Osteoblast (primary cell): Measurements from ENCODE around the gene MLH1. TPM values are rescaled to one million over a fixed set of nuclear protein-coding genes. Genes with fewer than 3 reads are reported as not detected.

Experiments used
- DNase-seq: peaks from one replicate; pipeline ENCODE4 v3.0.0; 2011; ENCODE audit warnings: low spot score, mixed read lengths; ENCODE audit not compliant: insufficient read length; ENCODE audit errors: missing footprints
- H2AFZ ChIP-seq: 2 replicates; pipeline ENCODE4 v1.6.0; 2011; ENCODE audit warnings: mild to moderate bottlenecking, low read length
- H3K27ac ChIP-seq: 2 replicates; pipeline ENCODE4 v1.5.1; 2011; ENCODE audit warnings: mild to moderate bottlenecking, low read depth, low read length, moderate library complexity
- H3K27me3 ChIP-seq: 2 replicates; pipeline ENCODE4 v1.6.0; 2012; ENCODE audit warnings: mild to moderate bottlenecking, control low read depth, inconsistent platforms, low read length, moderate library complexity; ENCODE audit not compliant: insufficient read depth
- H3K36me3 ChIP-seq: 2 replicates; pipeline ENCODE4 v1.5.1; 2011; ENCODE audit warnings: mild to moderate bottlenecking, low read length, control low read depth, moderate library complexity; ENCODE audit not compliant: insufficient read depth
- H3K4me1 ChIP-seq: 2 replicates; pipeline ENCODE4 v1.5.1; 2011; ENCODE audit warnings: mild to moderate bottlenecking, low read length, control low read depth, moderate library complexity; ENCODE audit not compliant: insufficient read depth
- H3K4me2 ChIP-seq: 2 replicates; pipeline ENCODE4 v1.6.0; 2011; ENCODE audit warnings: mild to moderate bottlenecking, low read length; ENCODE audit not compliant: insufficient read depth
- H3K4me3 ChIP-seq: fragments of 200-600 bp; sonication (generic); 3 replicates; pipeline ENCODE4 v1.5.1; 2012; ENCODE audit warnings: mild to moderate bottlenecking, low read length, inconsistent platforms; ENCODE audit not compliant: insufficient read depth
- H3K79me2 ChIP-seq: 2 replicates; pipeline ENCODE4 v1.6.0; 2012; ENCODE audit warnings: mild to moderate bottlenecking, low read length, control low read depth, inconsistent platforms; ENCODE audit not compliant: insufficient read depth
- H3K9me3 ChIP-seq: 2 replicates; pipeline ENCODE4 v1.5.1; 2011; ENCODE audit warnings: low read depth, low read length, control low read depth
- H4K20me1 ChIP-seq: 2 replicates; pipeline ENCODE4 v1.6.0; 2012; ENCODE audit warnings: mild to moderate bottlenecking, low read length, control low read depth; ENCODE audit not compliant: insufficient read depth
- total RNA-seq: library from RNA; depleted of rRNA; stranded (reverse); fragments of >200 nt; gene quantifications from 2 replicates; pipeline ENCODE4 v1.2.3, GENCODE V29; 2012
- TF ChIP-seq, protein P1 (sequence below): IDR thresholded peaks from 2 replicates; pipeline ENCODE4 v1.5.1; 2011; ENCODE audit warnings: mild to moderate bottlenecking, low read depth, low read length, moderate library complexity; ENCODE audit errors: extremely low read depth

The MLH1 gene
- total RNA-seq, 1 donor, result 53.6 TPM

DNA sequence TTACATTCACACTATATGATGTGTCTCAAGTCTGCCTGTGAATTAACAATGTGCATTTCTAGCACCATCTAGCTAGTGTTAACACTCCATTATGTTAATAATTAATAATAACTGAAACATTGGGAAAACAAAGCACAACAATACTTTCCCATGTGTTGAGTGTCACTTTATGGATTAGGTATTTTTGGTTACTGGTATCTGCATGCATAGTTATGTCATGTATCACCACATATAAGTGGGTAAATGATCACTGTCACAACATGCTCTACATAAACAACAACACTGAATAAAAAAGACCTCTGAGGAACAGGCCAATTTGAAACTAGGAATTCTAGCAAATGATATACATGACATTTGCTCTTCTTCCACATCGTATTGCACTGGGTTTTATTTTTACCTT, 74.7 kb downstream of the MLH1 start:
- no peak overlapping the region for H3K27ac ChIP-seq
- peaks cover 32% of the 10 kb centered on the region for H3K36me3 ChIP-seq
- H2AFZ ChIP-seq, result no peak overlapping the region
- H3K4me3 ChIP-seq, result no peak overlapping the region
- H3K4me2 ChIP-seq, result no peak overlapping the region
- H3K27me3 ChIP-seq, result no peaks in the 10 kb centered on the region
- H3K9me3 ChIP-seq, result no peaks in the 10 kb centered on the region
- TF ChIP-seq, protein P1, sequence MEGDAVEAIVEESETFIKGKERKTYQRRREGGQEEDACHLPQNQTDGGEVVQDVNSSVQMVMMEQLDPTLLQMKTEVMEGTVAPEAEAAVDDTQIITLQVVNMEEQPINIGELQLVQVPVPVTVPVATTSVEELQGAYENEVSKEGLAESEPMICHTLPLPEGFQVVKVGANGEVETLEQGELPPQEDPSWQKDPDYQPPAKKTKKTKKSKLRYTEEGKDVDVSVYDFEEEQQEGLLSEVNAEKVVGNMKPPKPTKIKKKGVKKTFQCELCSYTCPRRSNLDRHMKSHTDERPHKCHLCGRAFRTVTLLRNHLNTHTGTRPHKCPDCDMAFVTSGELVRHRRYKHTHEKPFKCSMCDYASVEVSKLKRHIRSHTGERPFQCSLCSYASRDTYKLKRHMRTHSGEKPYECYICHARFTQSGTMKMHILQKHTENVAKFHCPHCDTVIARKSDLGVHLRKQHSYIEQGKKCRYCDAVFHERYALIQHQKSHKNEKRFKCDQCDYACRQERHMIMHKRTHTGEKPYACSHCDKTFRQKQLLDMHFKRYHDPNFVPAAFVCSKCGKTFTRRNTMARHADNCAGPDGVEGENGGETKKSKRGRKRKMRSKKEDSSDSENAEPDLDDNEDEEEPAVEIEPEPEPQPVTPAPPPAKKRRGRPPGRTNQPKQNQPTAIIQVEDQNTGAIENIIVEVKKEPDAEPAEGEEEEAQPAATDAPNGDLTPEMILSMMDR, result no peak
- H3K4me1 ChIP-seq, result peaks cover 16% of the 10 kb centered on the region
- no peak for DNase-seq
- no peaks in the 10 kb centered on the region for H3K79me2 ChIP-seq
- H4K20me1 ChIP-seq, result no peaks in the 10 kb centered on the region

DNA sequence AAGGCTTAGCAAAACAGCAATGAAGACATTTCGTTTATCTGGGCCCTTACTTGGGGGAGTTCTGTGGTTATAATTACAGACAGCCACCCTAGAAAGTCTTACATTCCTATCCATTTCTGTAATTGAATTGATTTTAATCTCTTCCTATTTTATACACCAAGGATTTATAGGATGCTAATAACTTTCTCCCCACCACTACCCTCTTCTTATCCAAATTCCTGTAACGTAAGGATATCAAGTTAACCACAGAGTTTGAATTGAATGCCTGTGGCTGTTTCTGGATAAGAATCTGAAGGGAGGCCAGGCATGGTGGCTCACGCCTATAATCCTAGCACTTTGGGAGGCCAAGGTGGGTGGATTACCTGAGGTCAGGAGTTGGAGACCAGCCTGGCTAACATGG, 78.6 kb downstream of the MLH1 start:
- no peak overlapping the region for H3K4me2 ChIP-seq
- TF ChIP-seq, protein P1, result no peak
- no peak for DNase-seq

DNA sequence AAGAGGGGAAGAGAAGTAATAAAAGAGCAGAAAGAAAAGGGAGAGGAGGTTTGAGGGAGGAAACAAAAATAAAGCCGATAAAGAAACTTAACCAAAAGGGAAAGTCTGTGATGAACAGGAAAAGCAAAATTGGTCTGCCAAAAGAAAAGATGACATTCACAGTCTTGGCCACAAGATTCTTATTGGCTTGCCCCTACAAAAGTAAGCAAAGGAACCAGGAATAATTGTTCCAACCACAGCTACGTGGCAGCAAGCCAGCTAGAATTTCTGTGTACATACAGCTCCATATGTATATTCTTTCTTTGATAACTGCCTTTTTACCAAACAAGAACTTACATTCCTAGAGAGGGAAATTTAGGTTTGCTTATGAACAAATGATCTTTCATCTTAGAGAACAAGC, 79.6 kb downstream of the MLH1 start:
- TF ChIP-seq, protein P1, result no peak
- Histone ChIP-seq H3K36me3 (peaks cover 21% of the 10 kb centered on the region), H3K79me2 (peaks cover 5% of the 10 kb centered on the region), H3K27me3 (no peaks in the 10 kb centered on the region), H3K4me1 (peaks cover 41% of the 10 kb centered on the region), H4K20me1 (no peaks in the 10 kb centered on the region), H3K9me3 (no peaks in the 10 kb centered on the region), H3K4me3 (peak overlapping the region; percentile 59), H3K4me2 (peak overlapping the region; percentile 85), H2AFZ (no peak overlapping the region), H3K27ac (peak overlapping the region; percentile 83)
- DNase-seq, result peak; percentile 51

More for the DNA sequence above, 78.6 kb downstream of the MLH1 start:
- Histone ChIP-seq H3K79me2 (peaks cover 2% of the 10 kb centered on the region), H3K4me3 (no peak overlapping the region), H3K4me1 (peaks cover 41% of the 10 kb centered on the region), H3K9me3 (no peaks in the 10 kb centered on the region), H3K27ac (peak overlapping the region; percentile 83), H3K27me3 (no peaks in the 10 kb centered on the region), H3K36me3 (peaks cover 19% of the 10 kb centered on the region), H2AFZ (no peak overlapping the region), H4K20me1 (no peaks in the 10 kb centered on the region)

DNA sequence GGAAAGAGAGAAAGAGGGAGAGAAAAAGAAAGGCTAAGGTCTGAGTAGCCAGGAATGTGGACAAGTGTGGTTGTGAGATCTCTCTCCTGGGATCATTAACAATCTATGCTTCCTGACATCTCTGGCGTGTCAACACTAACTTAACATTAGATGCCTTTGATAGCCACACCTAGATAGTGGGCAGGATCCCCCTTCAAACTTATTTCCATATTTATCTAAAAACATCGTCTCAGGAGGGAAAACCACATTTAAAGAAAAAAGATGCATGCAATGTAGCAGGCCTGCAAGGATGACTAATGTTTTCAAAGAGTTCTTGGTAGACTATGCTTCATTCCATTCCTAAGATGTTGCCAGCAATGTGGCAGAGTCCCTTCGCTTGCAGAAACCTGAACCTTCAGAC, 80.9 kb downstream of the MLH1 start:
- Histone ChIP-seq H4K20me1 (no peaks in the 10 kb centered on the region), H3K4me2 (peak overlapping the region; percentile 53), H3K4me1 (peaks cover 41% of the 10 kb centered on the region), H2AFZ (no peak overlapping the region), H3K79me2 (peaks cover 8% of the 10 kb centered on the region), H3K9me3 (no peaks in the 10 kb centered on the region), H3K27me3 (no peaks in the 10 kb centered on the region), H3K4me3 (no peak overlapping the region), H3K36me3 (peaks cover 22% of the 10 kb centered on the region), H3K27ac (peak overlapping the region; percentile 83)
- no peak for DNase-seq
- TF ChIP-seq, protein P1, result no peak
